KMS-11 (cell line): ENCODE measurements around the gene EHF.

Experiments
- H2AFZ ChIP-seq: fragments of 200-600 bp; sonication (generic); 2 replicates; pipeline ENCODE4 v1.6.1; 2016; ENCODE audit warnings: antibody characterized with exemption, mixed run types, low read depth
- H3K27ac ChIP-seq: fragments of 200-600 bp; sonication (generic); 2 replicates; pipeline ENCODE4 v1.6.1; 2016; ENCODE audit warnings: mild to moderate bottlenecking, mixed run types
- H3K27me3 ChIP-seq: fragments of 200-600 bp; sonication (generic); 2 replicates; pipeline ENCODE4 v1.6.1; 2017; ENCODE audit warnings: mild to moderate bottlenecking, low read depth, mixed run types, moderate library complexity; ENCODE audit not compliant: insufficient read depth
- H3K36me3 ChIP-seq: fragments of 200-600 bp; sonication (generic); 2 replicates; pipeline ENCODE4 v1.6.1; 2017; ENCODE audit warnings: mild to moderate bottlenecking, mixed run types; ENCODE audit not compliant: insufficient read depth
- H3K4me1 ChIP-seq: fragments of 200-600 bp; sonication (generic); 2 replicates; pipeline ENCODE4 v1.6.1; 2016; ENCODE audit warnings: mild to moderate bottlenecking, low read depth, mixed run types; ENCODE audit not compliant: poor library complexity, severe bottlenecking
- H3K4me2 ChIP-seq: fragments of 200-600 bp; sonication (generic); 2 replicates; pipeline ENCODE4 v1.7.0; 2016; ENCODE audit warnings: mild to moderate bottlenecking, mixed run types
- H3K4me3 ChIP-seq: fragments of 200-600 bp; sonication (generic); IDR thresholded peaks from 2 replicates; pipeline ENCODE4 v1.6.1; 2017; ENCODE audit warnings: low read depth, low read length, mixed read lengths; ENCODE audit not compliant: insufficient read depth
- H3K79me2 ChIP-seq: fragments of 200-600 bp; sonication (generic); 2 replicates; pipeline ENCODE4 v1.6.1; 2016; ENCODE audit warnings: low read depth, mixed run types; ENCODE audit not compliant: insufficient read depth
- H3K9ac ChIP-seq: fragments of 200-600 bp; sonication (generic); 2 replicates; pipeline ENCODE4 v1.6.1; 2016; ENCODE audit warnings: mild to moderate bottlenecking, mixed run types
- H4K20me1 ChIP-seq: fragments of 200-600 bp; sonication (generic); 2 replicates; pipeline ENCODE4 v1.6.1; 2016; ENCODE audit warnings: mild to moderate bottlenecking, mixed run types; ENCODE audit not compliant: insufficient read depth
- TF ChIP-seq, protein P1 (sequence below): fragments of 200-600 bp; sonication (generic); conservative IDR thresholded peaks from 2 replicates; pipeline ENCODE4 v1.6.1; 2017; ENCODE audit warnings: low read depth, mild to moderate bottlenecking, antibody characterized with exemption, low read length, moderate library complexity, mixed read lengths

Gene EHF

DNA sequence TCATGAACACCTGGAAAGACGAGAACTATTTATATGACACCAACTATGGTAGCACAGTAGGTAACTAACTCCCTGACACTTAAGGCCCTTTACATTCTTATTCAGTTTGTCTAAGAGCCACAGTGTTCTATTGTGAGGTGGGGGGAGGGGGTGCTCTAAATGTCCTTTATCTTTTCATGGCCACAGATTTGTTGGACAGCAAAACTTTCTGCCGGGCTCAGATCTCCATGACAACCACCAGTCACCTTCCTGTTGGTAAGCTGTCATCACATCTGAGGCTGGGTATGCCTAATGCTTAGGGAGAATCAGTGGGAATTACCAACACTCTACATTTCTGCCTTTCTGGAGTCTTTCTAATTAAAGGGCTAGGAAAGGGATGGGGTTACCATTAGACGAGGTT, 30.7 kb downstream of the EHF start:
- Histone ChIP-seq H2AFZ (no peak overlapping the region), H3K4me1 (peaks cover 53% of the 10 kb centered on the region), H3K36me3 (no peaks in the 10 kb centered on the region), H3K27ac (no peak overlapping the region), H4K20me1 (no peaks in the 10 kb centered on the region), H3K4me2 (peak overlapping the region; percentile 92), H3K9ac (no peak overlapping the region), H3K79me2 (no peaks in the 10 kb centered on the region), H3K27me3 (no peaks in the 10 kb centered on the region; the same call in 1 of the 2 replicates), H3K4me3 (no peak overlapping the region)
- TF ChIP-seq, protein P1, sequence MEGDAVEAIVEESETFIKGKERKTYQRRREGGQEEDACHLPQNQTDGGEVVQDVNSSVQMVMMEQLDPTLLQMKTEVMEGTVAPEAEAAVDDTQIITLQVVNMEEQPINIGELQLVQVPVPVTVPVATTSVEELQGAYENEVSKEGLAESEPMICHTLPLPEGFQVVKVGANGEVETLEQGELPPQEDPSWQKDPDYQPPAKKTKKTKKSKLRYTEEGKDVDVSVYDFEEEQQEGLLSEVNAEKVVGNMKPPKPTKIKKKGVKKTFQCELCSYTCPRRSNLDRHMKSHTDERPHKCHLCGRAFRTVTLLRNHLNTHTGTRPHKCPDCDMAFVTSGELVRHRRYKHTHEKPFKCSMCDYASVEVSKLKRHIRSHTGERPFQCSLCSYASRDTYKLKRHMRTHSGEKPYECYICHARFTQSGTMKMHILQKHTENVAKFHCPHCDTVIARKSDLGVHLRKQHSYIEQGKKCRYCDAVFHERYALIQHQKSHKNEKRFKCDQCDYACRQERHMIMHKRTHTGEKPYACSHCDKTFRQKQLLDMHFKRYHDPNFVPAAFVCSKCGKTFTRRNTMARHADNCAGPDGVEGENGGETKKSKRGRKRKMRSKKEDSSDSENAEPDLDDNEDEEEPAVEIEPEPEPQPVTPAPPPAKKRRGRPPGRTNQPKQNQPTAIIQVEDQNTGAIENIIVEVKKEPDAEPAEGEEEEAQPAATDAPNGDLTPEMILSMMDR, result no peak

DNA sequence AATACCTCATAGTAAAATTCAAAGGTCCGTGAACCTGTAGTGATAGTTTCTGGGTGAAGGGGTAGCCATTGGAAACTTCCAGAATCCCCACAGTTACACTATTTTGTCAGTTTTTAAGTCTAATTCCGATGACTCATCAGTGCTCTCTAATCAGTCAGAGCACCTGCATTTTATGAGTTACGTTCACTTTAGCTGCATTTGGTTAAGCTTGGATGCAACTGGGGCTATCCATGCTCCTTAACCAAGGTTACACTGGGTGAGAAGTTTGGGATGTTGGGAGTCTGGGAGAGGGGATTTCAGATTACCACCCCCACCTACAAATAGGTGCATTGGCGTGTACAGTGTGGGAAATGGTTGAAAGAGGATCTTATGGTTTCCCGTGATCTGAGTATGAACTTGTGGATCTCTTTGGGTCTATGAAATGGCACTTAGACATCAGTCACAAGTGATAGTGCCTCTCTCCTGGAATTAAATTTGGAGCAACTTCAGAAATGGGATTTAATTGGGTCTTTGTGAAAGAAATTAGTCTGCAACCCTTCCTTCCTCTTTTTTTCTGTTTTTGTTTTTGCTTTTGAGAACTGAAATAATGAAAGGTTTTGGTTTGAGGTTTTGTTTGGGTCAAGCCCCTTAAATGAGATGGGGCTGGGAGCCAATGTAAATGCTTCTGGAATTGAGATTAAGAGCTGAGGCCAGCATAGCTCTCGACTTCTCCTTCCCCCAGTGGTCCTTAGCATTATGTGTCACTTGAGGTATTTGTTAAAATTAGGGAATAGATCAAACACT, 31.5 kb downstream of the EHF start:
- no peaks in the 10 kb centered on the region for H4K20me1 ChIP-seq
- H3K4me2 ChIP-seq, result peak overlapping the region; percentile 92; the same call in 1 of the 2 replicates
- TF ChIP-seq, protein P1, result no peak
- no peaks in the 10 kb centered on the region for H3K79me2 ChIP-seq
- no peak overlapping the region for H2AFZ ChIP-seq
- H3K9ac ChIP-seq, result no peak overlapping the region
- H3K36me3 ChIP-seq, result no peaks in the 10 kb centered on the region
- no peaks in the 10 kb centered on the region; the same call in 1 of the 2 replicates for H3K27me3 ChIP-seq
- no peak overlapping the region for H3K27ac ChIP-seq
- H3K4me1 ChIP-seq, result peaks cover 47% of the 10 kb centered on the region
- H3K4me3 ChIP-seq, result no peak overlapping the region

DNA sequence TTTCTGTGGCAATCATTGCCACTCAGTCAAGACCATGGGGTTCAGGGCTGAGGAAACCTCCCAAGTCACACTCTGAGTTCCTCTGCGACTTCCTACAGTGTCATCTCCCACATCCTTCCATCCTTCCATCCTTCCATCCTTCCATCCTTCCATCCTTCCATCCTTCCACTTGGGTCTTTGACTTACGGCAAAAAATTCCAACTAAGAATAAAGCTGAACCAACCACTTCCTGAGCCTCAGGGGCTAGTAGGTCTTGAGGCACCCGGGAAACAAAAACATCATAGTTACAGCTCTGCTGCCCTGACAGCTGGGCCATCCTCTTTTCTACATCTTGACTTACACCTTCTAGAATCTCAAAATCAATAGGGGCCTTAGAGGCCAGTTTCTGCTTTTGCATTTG, 32.1 kb downstream of the EHF start:
- TF ChIP-seq, protein P1, result no peak
- Histone ChIP-seq H3K27me3 (no peaks in the 10 kb centered on the region; the same call in 1 of the 2 replicates), H3K4me1 (peaks cover 42% of the 10 kb centered on the region), H2AFZ (no peak overlapping the region), H3K4me3 (no peak overlapping the region), H3K36me3 (no peaks in the 10 kb centered on the region), H3K79me2 (no peaks in the 10 kb centered on the region), H3K4me2 (no peak overlapping the region), H4K20me1 (no peaks in the 10 kb centered on the region), H3K9ac (no peak overlapping the region), H3K27ac (no peak overlapping the region)

DNA sequence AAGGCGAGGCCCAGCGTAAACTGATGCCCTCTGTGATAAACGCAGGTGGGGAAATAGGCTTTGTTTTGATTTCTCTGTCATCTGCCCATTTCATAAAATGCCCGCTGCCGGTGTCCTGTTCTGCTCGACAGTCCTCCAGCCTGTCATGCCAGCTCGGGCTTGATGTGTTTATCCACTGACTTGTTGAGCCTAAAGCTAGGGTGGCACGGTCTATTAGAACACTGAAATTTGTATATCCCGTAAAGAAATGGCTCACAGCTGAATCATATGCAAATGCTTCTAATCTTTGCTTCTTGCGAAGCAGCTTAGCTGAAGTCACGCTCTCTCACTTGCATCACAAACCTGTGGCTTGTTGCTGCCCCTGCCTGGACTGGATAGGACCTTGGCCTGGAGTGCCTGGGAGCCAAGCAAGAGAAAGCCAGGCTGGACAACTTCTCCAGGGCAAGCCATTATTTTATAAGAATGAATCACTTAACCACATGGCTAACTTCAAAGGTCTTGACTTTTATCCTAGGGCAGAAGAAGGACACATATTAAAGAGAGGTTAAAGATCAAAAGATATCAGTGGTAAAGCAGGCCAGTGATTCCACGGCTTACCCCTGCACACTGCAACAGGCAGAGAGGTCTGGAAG, 33.1 kb downstream of the EHF start:
- Histone ChIP-seq H3K79me2 (no peaks in the 10 kb centered on the region), H3K4me3 (no peak overlapping the region), H3K36me3 (no peaks in the 10 kb centered on the region), H3K27ac (no peak overlapping the region), H2AFZ (no peak overlapping the region), H4K20me1 (no peaks in the 10 kb centered on the region), H3K4me1 (peaks cover 37% of the 10 kb centered on the region), H3K27me3 (no peaks in the 10 kb centered on the region; the same call in 1 of the 2 replicates), H3K4me2 (no peak overlapping the region), H3K9ac (no peak overlapping the region)
- TF ChIP-seq, protein P1, result no peak
